GM12801 (cell line): ENCODE results near the gene TRPM7.

ENCODE experiments used
- TF ChIP-seq, protein P1 (sequence below): IDR thresholded peaks from one replicate; pipeline ENCODE4 v1.5.1; 2011; ENCODE audit warnings: control low read depth; ENCODE audit not compliant: insufficient read length; ENCODE audit errors: extremely low read depth

Gene TRPM7, protein sequence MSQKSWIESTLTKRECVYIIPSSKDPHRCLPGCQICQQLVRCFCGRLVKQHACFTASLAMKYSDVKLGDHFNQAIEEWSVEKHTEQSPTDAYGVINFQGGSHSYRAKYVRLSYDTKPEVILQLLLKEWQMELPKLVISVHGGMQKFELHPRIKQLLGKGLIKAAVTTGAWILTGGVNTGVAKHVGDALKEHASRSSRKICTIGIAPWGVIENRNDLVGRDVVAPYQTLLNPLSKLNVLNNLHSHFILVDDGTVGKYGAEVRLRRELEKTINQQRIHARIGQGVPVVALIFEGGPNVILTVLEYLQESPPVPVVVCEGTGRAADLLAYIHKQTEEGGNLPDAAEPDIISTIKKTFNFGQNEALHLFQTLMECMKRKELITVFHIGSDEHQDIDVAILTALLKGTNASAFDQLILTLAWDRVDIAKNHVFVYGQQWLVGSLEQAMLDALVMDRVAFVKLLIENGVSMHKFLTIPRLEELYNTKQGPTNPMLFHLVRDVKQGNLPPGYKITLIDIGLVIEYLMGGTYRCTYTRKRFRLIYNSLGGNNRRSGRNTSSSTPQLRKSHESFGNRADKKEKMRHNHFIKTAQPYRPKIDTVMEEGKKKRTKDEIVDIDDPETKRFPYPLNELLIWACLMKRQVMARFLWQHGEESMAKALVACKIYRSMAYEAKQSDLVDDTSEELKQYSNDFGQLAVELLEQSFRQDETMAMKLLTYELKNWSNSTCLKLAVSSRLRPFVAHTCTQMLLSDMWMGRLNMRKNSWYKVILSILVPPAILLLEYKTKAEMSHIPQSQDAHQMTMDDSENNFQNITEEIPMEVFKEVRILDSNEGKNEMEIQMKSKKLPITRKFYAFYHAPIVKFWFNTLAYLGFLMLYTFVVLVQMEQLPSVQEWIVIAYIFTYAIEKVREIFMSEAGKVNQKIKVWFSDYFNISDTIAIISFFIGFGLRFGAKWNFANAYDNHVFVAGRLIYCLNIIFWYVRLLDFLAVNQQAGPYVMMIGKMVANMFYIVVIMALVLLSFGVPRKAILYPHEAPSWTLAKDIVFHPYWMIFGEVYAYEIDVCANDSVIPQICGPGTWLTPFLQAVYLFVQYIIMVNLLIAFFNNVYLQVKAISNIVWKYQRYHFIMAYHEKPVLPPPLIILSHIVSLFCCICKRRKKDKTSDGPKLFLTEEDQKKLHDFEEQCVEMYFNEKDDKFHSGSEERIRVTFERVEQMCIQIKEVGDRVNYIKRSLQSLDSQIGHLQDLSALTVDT (N-terminal part only)

GRCh38 chr15:50686469-50687301 is at the start of gene TRPM7:
Gene TRPM7, minus strand, starts transcription at chr15:50686797. Its CDS starts 264 bp downstream, at chr15:50686533.
- TF ChIP-seq, protein P1, sequence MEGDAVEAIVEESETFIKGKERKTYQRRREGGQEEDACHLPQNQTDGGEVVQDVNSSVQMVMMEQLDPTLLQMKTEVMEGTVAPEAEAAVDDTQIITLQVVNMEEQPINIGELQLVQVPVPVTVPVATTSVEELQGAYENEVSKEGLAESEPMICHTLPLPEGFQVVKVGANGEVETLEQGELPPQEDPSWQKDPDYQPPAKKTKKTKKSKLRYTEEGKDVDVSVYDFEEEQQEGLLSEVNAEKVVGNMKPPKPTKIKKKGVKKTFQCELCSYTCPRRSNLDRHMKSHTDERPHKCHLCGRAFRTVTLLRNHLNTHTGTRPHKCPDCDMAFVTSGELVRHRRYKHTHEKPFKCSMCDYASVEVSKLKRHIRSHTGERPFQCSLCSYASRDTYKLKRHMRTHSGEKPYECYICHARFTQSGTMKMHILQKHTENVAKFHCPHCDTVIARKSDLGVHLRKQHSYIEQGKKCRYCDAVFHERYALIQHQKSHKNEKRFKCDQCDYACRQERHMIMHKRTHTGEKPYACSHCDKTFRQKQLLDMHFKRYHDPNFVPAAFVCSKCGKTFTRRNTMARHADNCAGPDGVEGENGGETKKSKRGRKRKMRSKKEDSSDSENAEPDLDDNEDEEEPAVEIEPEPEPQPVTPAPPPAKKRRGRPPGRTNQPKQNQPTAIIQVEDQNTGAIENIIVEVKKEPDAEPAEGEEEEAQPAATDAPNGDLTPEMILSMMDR, result no peak

- TF ChIP-seq, protein P1, result no peak
These were observed 48.6 kb upstream of the TRPM7 start for GRCh38 chr15:50735156-50735555.

DNA sequence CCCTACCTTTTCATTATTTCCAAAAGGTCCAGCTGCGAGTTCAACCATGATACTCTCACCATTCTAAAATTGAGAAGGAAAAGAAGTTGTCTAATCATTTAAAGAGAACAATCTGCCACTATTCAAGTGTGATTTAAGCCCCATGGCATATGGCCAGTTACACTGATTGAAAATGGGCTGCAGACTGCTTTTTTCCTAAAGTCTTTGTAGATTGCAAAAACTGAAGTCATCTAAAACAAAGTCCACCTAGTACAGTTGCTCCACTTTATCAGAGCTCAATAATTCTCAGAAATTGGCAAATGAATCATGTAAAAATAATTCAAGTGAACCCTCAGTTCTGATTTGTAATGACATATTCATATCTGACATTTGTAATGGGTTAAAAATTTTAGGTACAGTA is 39.7 kb upstream of the TRPM7 start:
- TF ChIP-seq, protein P1, result no peak

DNA sequence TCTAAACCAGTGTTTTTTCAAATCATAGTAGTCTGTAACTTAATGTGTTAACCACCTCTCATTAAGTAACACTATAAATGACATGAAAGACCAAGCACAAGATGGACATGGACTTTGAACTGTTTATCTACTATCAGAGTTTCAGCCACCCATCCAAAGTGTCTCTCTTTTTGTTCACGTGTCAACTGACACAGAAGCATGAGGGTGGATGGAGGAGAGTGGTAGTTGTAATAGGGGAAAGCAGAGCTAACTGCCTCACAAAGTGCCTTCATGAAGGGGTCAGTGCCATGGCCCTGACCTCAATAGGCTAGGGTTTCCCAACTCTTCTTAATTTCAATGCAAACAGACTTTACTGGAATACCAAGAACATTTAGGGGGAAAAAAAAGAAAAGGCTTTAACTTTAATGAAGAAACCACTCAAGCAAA is 32.1 kb upstream of the TRPM7 start:
- TF ChIP-seq, protein P1, result no peak

DNA sequence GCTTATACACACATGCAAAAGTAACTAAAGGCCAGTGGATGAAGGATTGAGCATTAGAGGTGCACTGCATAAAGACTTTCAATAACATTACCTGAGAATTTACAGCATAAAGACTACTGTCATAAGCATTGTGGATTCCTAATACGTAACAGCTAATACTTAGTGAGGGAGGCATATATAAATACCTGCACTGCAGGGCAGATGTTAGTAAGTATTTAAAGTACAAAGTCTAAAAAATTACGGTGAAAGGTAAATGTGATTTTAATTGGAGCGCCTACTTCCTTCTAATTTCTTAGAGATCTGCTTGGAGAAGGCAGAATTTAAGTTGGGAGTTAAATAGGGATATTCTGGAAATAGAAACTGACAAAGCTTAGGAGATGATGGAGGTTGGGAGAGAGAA is 25.4 kb upstream of the TRPM7 start:
- TF ChIP-seq, protein P1, result no peak

DNA sequence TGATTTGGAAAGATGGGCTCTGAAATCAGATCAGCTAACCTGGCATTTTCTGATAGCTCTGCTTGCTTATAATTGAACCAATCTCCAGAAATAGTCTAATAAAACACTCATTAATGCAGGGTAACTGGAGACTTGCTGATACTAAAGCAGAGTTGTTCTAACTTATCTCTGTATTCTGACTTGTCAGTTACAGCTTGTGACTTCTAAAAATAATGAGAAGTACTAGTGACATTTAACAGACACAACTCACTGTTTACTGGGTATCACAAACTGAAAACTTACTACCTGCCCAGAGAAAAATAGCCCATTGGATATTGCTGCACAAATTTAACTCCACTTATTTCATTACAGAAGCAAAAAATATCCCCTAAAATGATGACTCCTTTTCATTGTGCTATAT is 24.0 kb upstream of the TRPM7 start:
- TF ChIP-seq, protein P1, result no peak
